Prostate gland (tissue), 2 donors: Measurements from ENCODE around the gene MREG. TPM values are rescaled to one million over a fixed set of nuclear protein-coding genes. Genes with fewer than 3 reads are reported as not detected.
"Not testable (repeated sequence)": the region's sequence is repeated elsewhere in the genome, so short reads cannot be mapped to it uniquely, and the experiment has no call there.

Source experiments
- DNase-seq: peaks from one replicate; pipeline ENCODE4 v3.0.0-alpha.2; 2019; ENCODE audit warnings: low spot score
- H3K27ac ChIP-seq, 2 donors: fragments of 200-600 bp; sonication (generic); 2 replicates each; pipeline ENCODE4 v1.5.1; 2017 to 2019
- H3K27me3 ChIP-seq: fragments of 200-600 bp; sonication (generic); replicated peaks from 2 replicates; pipeline ENCODE4 v1.5.1; 2019; ENCODE audit not compliant: insufficient read depth
- H3K36me3 ChIP-seq, 2 donors: fragments of 200-600 bp; sonication (generic); 1 replicate in 1 of 2; 2 replicates in 1 of 2; pipeline versions ENCODE4 v1.5.1 to v1.8.1; 2017 to 2019
- H3K4me1 ChIP-seq: fragments of 200-600 bp; sonication (generic); replicated peaks from 2 replicates; pipeline ENCODE4 v1.5.1; 2019
- H3K4me3 ChIP-seq, 2 donors: fragments of 200-600 bp; sonication (generic); 2 replicates each; pipeline ENCODE4 v1.5.1; 2017 to 2019
- H3K9me3 ChIP-seq: fragments of 200-600 bp; sonication (generic); 2 replicates; pipeline ENCODE4 v1.5.1; 2017
- CTCF ChIP-seq, 4 experiments: fragments of 200-600 bp in 2 of 4; fragments of 450-650 bp in 2 of 4; sonication (generic) in 2 of 4; IDR thresholded peaks; 1 replicate in 3 of 4; 2 replicates in 1 of 4; pipeline ENCODE4 v1.5.1; 2016 to 2019; ENCODE audit warnings: antibody characterized with exemption in 4 of 4, mild to moderate bottlenecking in 2 of 4, moderate library complexity in 2 of 4
- POLR2A ChIP-seq: fragments of 450-650 bp; IDR thresholded peaks from one replicate; pipeline ENCODE4 v1.6.1; 2016; ENCODE audit warnings: antibody characterized with exemption, mild to moderate bottlenecking
- POLR2AphosphoS5 ChIP-seq: sonication (generic); formaldehyde crosslinking; IDR thresholded peaks from one replicate; pipeline ENCODE4 v1.6.1; 2017; ENCODE audit warnings: antibody characterized with exemption
- WGBS: methylation state at CpG from one replicate; pipeline ENCODE4 v1.1.5; 2018; 5-methylcytosine and 5-hydroxymethylcytosine counted together
- intact Hi-C: fragments of 100-400 bp; cut with DNase I; formaldehyde crosslinking; loops from one replicate; pipeline ENCODE4 v1.14.2; 2022
- total RNA-seq, 2 donors: library from RNA; depleted of rRNA; stranded (reverse); fragments of >200 nt; gene quantifications; one replicate each; pipeline ENCODE4 v1.1.0, GENCODE V29; 2016

The MREG gene
- total RNA-seq, 2 donors from 2014 or later, result 9.0 to 9.5 TPM

- no peak for TF ChIP-seq POLR2AphosphoS5
- TF ChIP-seq CTCF (IDR thresholded peaks at IDR 0.05), result no peak
- TF ChIP-seq POLR2A, result no peak
- no peak overlapping the region for H3K27ac ChIP-seq
- H3K4me3 ChIP-seq, result no peak overlapping the region
- H3K36me3 ChIP-seq, result no peaks in the 10 kb centered on the region
- no peak for DNase-seq
- no peaks in the 10 kb centered on the region for H3K9me3 ChIP-seq
- no peaks in the 10 kb centered on the region for H3K4me1 ChIP-seq
- H3K27me3 ChIP-seq, result no peaks in the 10 kb centered on the region
- intact Hi-C loops, result no loop called here
- WGBS, result 74% methylated on average over 2 of the region's 2 CpGs
Observed at GRCh38 chr2:215998636-215999035, 14.7 kb downstream of the MREG start.

- Histone ChIP-seq H3K4me3 (no peak overlapping the region), H3K9me3 (no peaks in the 10 kb centered on the region), H3K27me3 (no peaks in the 10 kb centered on the region), H3K4me1 (no peaks in the 10 kb centered on the region), H3K27ac (no peak overlapping the region), H3K36me3 (no peaks in the 10 kb centered on the region)
- DNase-seq, result no peak
- TF ChIP-seq POLR2AphosphoS5, result no peak
- intact Hi-C loops, result no loop called here
- 94% methylated on average over 1 of the region's 1 CpG for WGBS
Observed at GRCh38 chr2:215997219-215997618, 16.1 kb downstream of the MREG start.

GRCh38 chr2:215994911-215995310, 18.4 kb downstream of the MREG start:
- no peaks in the 10 kb centered on the region for H3K36me3 ChIP-seq
- no peak overlapping the region for H3K27ac ChIP-seq
- H3K4me3 ChIP-seq, result no peak overlapping the region
- H3K4me1 ChIP-seq, result no peaks in the 10 kb centered on the region
- 88% methylated on average over 4 of the region's 4 CpGs for WGBS
- intact Hi-C loops, result no loop called here
- H3K9me3 ChIP-seq, result no peaks in the 10 kb centered on the region
- H3K27me3 ChIP-seq, result no peaks in the 10 kb centered on the region
- DNase-seq, result no peak
- TF ChIP-seq POLR2AphosphoS5 (no peak), POLR2A (no peak), CTCF (IDR thresholded peaks at IDR 0.05) (no peak)

- H3K9me3 ChIP-seq, H3K27ac ChIP-seq, DNase-seq, intact Hi-C loops, H3K36me3 ChIP-seq, H3K27me3 ChIP-seq, H3K4me3 ChIP-seq, H3K4me1 ChIP-seq: not testable (repeated sequence)
- WGBS, result 87% methylated on average over 5 of the region's 5 CpGs
Observed at GRCh38 chr2:215988556-215989207, 24.7 kb downstream of the MREG start.

GRCh38 chr2:215985257-215985656, 28.1 kb downstream of the MREG start:
- TF ChIP-seq CTCF (IDR thresholded peaks at IDR 0.05) (no peak), POLR2AphosphoS5 (no peak), POLR2A (no peak)
- intact Hi-C loops, result no loop called here
- Histone ChIP-seq H3K27ac (no peak overlapping the region), H3K27me3 (no peaks in the 10 kb centered on the region), H3K36me3 (no peaks in the 10 kb centered on the region), H3K4me1 (no peaks in the 10 kb centered on the region), H3K9me3 (no peaks in the 10 kb centered on the region), H3K4me3 (no peak overlapping the region)
- DNase-seq, result no peak
- WGBS, result 72% methylated on average over 1 of the region's 1 CpG

- H3K4me3 ChIP-seq, result no peak overlapping the region
- TF ChIP-seq CTCF (IDR thresholded peaks at IDR 0.05) (no peak), POLR2A (no peak), POLR2AphosphoS5 (no peak)
- intact Hi-C loops, result no loop called here
- no peaks in the 10 kb centered on the region for H3K9me3 ChIP-seq
- WGBS, result 91% methylated on average over 2 of the region's 2 CpGs
- H3K27me3 ChIP-seq, result no peaks in the 10 kb centered on the region
- H3K36me3 ChIP-seq, result no peaks in the 10 kb centered on the region
- no peak overlapping the region for H3K27ac ChIP-seq
- DNase-seq, result no peak
- H3K4me1 ChIP-seq, result no peaks in the 10 kb centered on the region
Observed at GRCh38 chr2:215984661-215985060, 28.7 kb downstream of the MREG start.
